K562 (cell line): ENCODE results near the gene PHF10. TPM values are rescaled to one million over a fixed set of nuclear protein-coding genes. Genes with fewer than 3 reads are reported as not detected.

Experiments
- ATF7 ChIP-seq: fragments of 450-650 bp; IDR thresholded peaks from 2 replicates; pipeline ENCODE4 v1.7.1; 2014; ENCODE audit warnings: mild to moderate bottlenecking, moderate library complexity
- CREB1 ChIP-seq, 2 experiments: sonication (generic) in 1 of 2; formaldehyde crosslinking in 1 of 2; IDR thresholded peaks; 2 replicates each; pipeline versions ENCODE4 v1.6.1 to v1.8.0; 2012 to 2022; ENCODE audit warnings: inconsistent platforms in 1 of 2, mild to moderate bottlenecking in 1 of 2, missing genetic modification reagents in 1 of 2, moderate library complexity in 1 of 2
- ESRRB ChIP-seq: fragments of 250-450 bp; sonication (Bioruptor Pico); IDR thresholded peaks from 2 replicates; pipeline ENCODE4 v1.5.0; 2020; ENCODE audit warnings: mild to moderate bottlenecking, moderate library complexity, borderline replicate concordance
- FOXA3 ChIP-seq, 2 experiments: fragments of 450-650 bp in 1 of 2; sonication (generic) in 1 of 2; formaldehyde crosslinking; IDR thresholded peaks in 1 of 2; conservative IDR thresholded peaks in 1 of 2; 2 replicates each; pipeline versions ENCODE4 v1.4.0 to v1.8.0; 2020 to 2022; ENCODE audit warnings: mild to moderate bottlenecking in 2 of 2, missing genetic modification reagents in 1 of 2
- MBD2 ChIP-seq: sonication (generic); IDR thresholded peaks from 2 replicates; pipeline ENCODE4 v1.6.1; 2016; ENCODE audit warnings: low read depth, borderline replicate concordance
- MTA3 ChIP-seq: fragments of 450-650 bp; formaldehyde crosslinking; IDR thresholded peaks from 2 replicates; pipeline ENCODE4 v1.6.1; 2017; ENCODE audit warnings: mild to moderate bottlenecking, borderline replicate concordance
- NFRKB ChIP-seq: fragments of 450-650 bp; IDR thresholded peaks from 2 replicates; pipeline ENCODE4 v1.6.1; 2016; ENCODE audit warnings: low read depth
- NR3C1 ChIP-seq: sonication (generic); formaldehyde crosslinking; IDR thresholded peaks from 2 replicates; pipeline ENCODE4 v1.8.1; 2022; ENCODE audit warnings: missing genetic modification reagents
- POLR2AphosphoS5 ChIP-seq: IDR thresholded peaks from 2 replicates; pipeline ENCODE4 v1.6.1; 2011; ENCODE audit warnings: mild to moderate bottlenecking, low read depth, low read length, moderate library complexity; ENCODE audit not compliant: control insufficient read depth, insufficient read depth
- SUPT5H ChIP-seq: fragments of 450-650 bp; IDR thresholded peaks from 2 replicates; pipeline ENCODE4 v1.6.1; 2016
- TAF1 ChIP-seq: IDR thresholded peaks from 2 replicates; pipeline ENCODE4 v1.6.1; 2011; ENCODE audit warnings: mild to moderate bottlenecking, low read length, moderate library complexity; ENCODE audit not compliant: insufficient read depth, control insufficient read depth, severe bottlenecking; ENCODE audit errors: extremely low read depth
- TRIM28 ChIP-seq: fragments of 450-650 bp; IDR thresholded peaks from 2 replicates; pipeline ENCODE4 v1.6.1; 2017
- XRCC5 ChIP-seq: fragments of 200-400 bp; formaldehyde crosslinking; IDR thresholded peaks from 2 replicates; pipeline ENCODE4 v1.6.1; 2017; ENCODE audit warnings: low read depth, mild to moderate bottlenecking, low read length
- ZFP36 ChIP-seq: fragments of 150-350 bp; IDR thresholded peaks from 2 replicates; pipeline ENCODE4 v1.6.1; 2018; ENCODE audit warnings: low read length, low read depth; ENCODE audit not compliant: partially characterized antibody
- ZNF212 ChIP-seq: fragments of 450-650 bp; formaldehyde crosslinking; IDR thresholded peaks from 2 replicates; pipeline ENCODE4 v1.4.0; 2020; ENCODE audit warnings: mild to moderate bottlenecking
- polyA plus RNA-seq, 8 experiments: library from polyadenylated mRNA; depleted of rRNA in 4 of 8; stranded (reverse) in 5 of 8; unstranded in 3 of 8; fragments of >200 nt; fragmentation: Nextera tagmentation in 2 of 8; fragmentation: Illumina TruSeq in 1 of 8; extraction: Ambion mirVana in 2 of 8; extraction: Trizol in 1 of 8; gene quantifications; 2 replicates each; pipeline versions ENCODE4 v1.2.1 to v1.2.3, GENCODE V29; 2011 to 2014; ENCODE audit warnings: inconsistent platforms in 1 of 8, missing spikeins in 1 of 8
- total RNA-seq, 7 experiments: library from RNA; depleted of rRNA in 6 of 7; stranded (reverse); fragments of >200 nt in 6 of 7; fragmentation: Illumina TruSeq in 2 of 7; extraction: Trizol in 2 of 7; gene quantifications; 2 replicates each; pipeline versions ENCODE4 v1.2.1 to v1.2.3, GENCODE V29; 2011 to 2021; ENCODE audit warnings: low replicate concordance in 1 of 7
- TF ChIP-seq, protein P1 (sequence below): fragments of 450-650 bp; IDR thresholded peaks from 2 replicates; pipeline ENCODE4 v1.6.1; 2017; ENCODE audit warnings: antibody characterized with exemption, mild to moderate bottlenecking
- TF ChIP-seq, protein P2 (sequence below): IDR thresholded peaks from 2 replicates; pipeline ENCODE4 v1.6.1; 2016; ENCODE audit warnings: missing genetic modification characterization, missing compliant biosample characterization
- TF ChIP-seq, protein P3 (sequence below): sonication (generic); formaldehyde crosslinking; IDR thresholded peaks from 2 replicates; pipeline ENCODE4 v1.4.0; 2020; ENCODE audit warnings: mild to moderate bottlenecking, missing genetic modification reagents

The PHF10 gene
- total and polyA plus RNA-seq, 9 of the 15 experiments (the other 6 are each of a cell fraction or from before 2014, with no cell fraction given), result 23.9 to 88.9 (median 46.0) TPM

DNA sequence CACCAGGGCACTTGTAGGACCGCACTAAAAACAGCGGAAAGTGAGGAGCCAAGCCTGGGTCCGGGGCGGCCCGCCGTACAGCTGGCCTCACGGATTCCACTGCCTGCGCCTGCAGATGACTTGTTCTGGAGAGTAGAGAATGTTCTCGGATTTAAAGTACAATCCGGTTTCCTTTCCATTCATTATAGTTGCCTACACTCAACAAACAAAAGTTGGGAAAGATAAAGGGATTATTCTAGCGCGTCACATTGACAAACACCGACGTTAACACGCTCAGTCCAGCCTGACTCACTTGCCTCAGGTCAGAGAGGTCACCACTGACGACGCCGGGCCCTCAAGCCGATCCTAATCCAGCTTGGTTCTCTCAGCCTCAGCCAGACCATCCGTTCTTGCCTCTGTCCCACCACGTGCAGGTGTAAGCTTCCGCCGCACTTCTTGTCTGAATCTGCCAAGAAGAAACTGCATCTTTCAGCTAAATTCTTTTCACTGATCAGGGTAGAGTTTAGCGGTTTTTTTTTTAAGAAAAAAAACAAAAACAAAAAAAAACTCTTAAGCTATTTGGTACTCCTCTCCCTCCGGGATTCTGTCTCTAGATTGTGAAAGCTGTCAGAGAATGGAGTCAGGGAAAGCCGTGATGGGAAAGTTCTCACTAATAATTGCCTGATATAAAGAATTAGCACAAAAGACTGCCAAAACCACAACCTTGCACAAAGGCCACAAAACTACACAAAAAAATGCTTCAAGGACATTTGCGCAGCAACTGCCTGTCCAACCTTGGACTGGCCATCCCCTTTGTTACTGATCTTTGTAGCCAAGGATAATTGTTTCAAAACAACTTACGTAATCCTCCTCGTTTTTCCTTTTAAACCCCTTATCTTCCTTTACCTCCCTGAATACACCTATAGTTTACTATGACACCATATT is 1.1 kb upstream of the PHF10 start (continued):
- TF ChIP-seq MBD2 (peak; percentile 35; the same call in 1 of the 2 replicates), ZNF212 (no peak), MTA3 (peak; percentile 82), NFRKB (peak; percentile 73; the same call in 1 of the 2 replicates), FOXA3 (CRISPR knock-in tag; conservative IDR thresholded peaks at IDR 0.05 in 1 of 2, IDR thresholded peaks at IDR 0.05 in 1 of 2) (0 out of 4 replicates have a peak, but pooled peaks have one; percentile 30 to 32), SUPT5H (peak; percentile 58; the same call in 1 of the 2 replicates), TAF1 (peak; percentile 45), NR3C1 (0 out of 2 replicates have a peak, but pooled peaks have one; percentile 9), ZFP36 (peak; percentile 23), ESRRB (CRISPR knock-in tag) (no peak), ATF7 (peak; percentile 68; the same call in 1 of the 2 replicates), CREB1 (IDR thresholded peaks at IDR 0.05) (peak; percentile 83), CREB1 (CRISPR knock-in tag; IDR thresholded peaks at IDR 0.05) (peak; percentile 60), XRCC5 (peak; percentile 62; the same call in 1 of the 2 replicates), TRIM28 (peak; percentile 58; the same call in 1 of the 2 replicates), POLR2AphosphoS5 (peak; percentile 21; the same call in 1 of the 2 replicates)
- TF ChIP-seq, protein P1, sequence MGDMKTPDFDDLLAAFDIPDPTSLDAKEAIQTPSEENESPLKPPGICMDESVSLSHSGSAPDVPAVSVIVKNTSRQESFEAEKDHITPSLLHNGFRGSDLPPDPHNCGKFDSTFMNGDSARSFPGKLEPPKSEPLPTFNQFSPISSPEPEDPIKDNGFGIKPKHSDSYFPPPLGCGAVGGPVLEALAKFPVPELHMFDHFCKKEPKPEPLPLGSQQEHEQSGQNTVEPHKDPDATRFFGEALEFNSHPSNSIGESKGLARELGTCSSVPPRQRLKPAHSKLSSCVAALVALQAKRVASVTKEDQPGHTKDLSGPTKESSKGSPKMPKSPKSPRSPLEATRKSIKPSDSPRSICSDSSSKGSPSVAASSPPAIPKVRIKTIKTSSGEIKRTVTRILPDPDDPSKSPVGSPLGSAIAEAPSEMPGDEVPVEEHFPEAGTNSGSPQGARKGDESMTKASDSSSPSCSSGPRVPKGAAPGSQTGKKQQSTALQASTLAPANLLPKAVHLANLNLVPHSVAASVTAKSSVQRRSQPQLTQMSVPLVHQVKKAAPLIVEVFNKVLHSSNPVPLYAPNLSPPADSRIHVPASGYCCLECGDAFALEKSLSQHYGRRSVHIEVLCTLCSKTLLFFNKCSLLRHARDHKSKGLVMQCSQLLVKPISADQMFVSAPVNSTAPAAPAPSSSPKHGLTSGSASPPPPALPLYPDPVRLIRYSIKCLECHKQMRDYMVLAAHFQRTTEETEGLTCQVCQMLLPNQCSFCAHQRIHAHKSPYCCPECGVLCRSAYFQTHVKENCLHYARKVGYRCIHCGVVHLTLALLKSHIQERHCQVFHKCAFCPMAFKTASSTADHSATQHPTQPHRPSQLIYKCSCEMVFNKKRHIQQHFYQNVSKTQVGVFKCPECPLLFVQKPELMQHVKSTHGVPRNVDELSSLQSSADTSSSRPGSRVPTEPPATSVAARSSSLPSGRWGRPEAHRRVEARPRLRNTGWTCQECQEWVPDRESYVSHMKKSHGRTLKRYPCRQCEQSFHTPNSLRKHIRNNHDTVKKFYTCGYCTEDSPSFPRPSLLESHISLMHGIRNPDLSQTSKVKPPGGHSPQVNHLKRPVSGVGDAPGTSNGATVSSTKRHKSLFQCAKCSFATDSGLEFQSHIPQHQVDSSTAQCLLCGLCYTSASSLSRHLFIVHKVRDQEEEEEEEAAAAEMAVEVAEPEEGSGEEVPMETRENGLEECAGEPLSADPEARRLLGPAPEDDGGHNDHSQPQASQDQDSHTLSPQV, result peak; percentile 75; the same call in 1 of the 2 replicates
- TF ChIP-seq, protein P2, sequence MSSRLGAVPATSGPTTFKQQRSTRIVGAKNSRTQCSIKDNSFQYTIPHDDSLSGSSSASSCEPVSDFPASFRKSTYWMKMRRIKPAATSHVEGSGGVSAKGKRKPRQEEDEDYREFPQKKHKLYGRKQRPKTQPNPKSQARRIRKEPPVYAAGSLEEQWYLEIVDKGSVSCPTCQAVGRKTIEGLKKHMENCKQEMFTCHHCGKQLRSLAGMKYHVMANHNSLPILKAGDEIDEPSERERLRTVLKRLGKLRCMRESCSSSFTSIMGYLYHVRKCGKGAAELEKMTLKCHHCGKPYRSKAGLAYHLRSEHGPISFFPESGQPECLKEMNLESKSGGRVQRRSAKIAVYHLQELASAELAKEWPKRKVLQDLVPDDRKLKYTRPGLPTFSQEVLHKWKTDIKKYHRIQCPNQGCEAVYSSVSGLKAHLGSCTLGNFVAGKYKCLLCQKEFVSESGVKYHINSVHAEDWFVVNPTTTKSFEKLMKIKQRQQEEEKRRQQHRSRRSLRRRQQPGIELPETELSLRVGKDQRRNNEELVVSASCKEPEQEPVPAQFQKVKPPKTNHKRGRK (tag), result no peak
- TF ChIP-seq, protein P3, sequence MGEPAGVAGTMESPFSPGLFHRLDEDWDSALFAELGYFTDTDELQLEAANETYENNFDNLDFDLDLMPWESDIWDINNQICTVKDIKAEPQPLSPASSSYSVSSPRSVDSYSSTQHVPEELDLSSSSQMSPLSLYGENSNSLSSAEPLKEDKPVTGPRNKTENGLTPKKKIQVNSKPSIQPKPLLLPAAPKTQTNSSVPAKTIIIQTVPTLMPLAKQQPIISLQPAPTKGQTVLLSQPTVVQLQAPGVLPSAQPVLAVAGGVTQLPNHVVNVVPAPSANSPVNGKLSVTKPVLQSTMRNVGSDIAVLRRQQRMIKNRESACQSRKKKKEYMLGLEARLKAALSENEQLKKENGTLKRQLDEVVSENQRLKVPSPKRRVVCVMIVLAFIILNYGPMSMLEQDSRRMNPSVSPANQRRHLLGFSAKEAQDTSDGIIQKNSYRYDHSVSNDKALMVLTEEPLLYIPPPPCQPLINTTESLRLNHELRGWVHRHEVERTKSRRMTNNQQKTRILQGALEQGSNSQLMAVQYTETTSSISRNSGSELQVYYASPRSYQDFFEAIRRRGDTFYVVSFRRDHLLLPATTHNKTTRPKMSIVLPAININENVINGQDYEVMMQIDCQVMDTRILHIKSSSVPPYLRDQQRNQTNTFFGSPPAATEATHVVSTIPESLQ (CRISPR knock-in tag), result no peak
